Transverse colon (tissue), 4 donors: ENCODE results near the gene ASXL2. TPM values are rescaled to one million over a fixed set of nuclear protein-coding genes. Genes with fewer than 3 reads are reported as not detected.

Experiments used
- DNase-seq: peaks from one replicate; pipeline ENCODE4 v3.0.0-alpha.2; 2019
- H3K27ac ChIP-seq, 4 donors: fragments of 200-600 bp; sonication (generic); 2 replicates each; pipeline ENCODE4 v1.5.1; 2016 to 2018; ENCODE audit warnings: inconsistent platforms in 4 of 4
- H3K27me3 ChIP-seq: fragments of 200-600 bp; sonication (generic); 2 replicates; pipeline ENCODE4 v1.5.1; 2017; ENCODE audit warnings: inconsistent platforms
- H3K36me3 ChIP-seq, 4 donors: fragments of 200-600 bp; sonication (generic); 2 replicates each; pipeline ENCODE4 v1.5.1; 2017 to 2019; ENCODE audit warnings: inconsistent platforms in 4 of 4
- H3K4me1 ChIP-seq, 4 donors: fragments of 200-600 bp; sonication (generic); 2 replicates each; pipeline ENCODE4 v1.5.1; 2017 to 2020; ENCODE audit warnings: inconsistent platforms in 4 of 4
- H3K4me3 ChIP-seq, 4 donors: fragments of 200-600 bp; sonication (generic); 1 replicate in 1 of 4; 2 replicates in 3 of 4; pipeline versions ENCODE4 v1.5.1 to v1.6.1; 2017 to 2019; ENCODE audit warnings: inconsistent platforms in 4 of 4
- H3K9me3 ChIP-seq, 2 donors: fragments of 200-600 bp; sonication (generic); 2 replicates each; pipeline ENCODE4 v1.5.1; 2017 to 2019; ENCODE audit warnings: inconsistent platforms in 2 of 2
- EP300 ChIP-seq: sonication (generic); formaldehyde crosslinking; IDR thresholded peaks from one replicate; pipeline ENCODE4 v1.6.1; 2017; ENCODE audit warnings: antibody characterized with exemption, low read depth
- POLR2A ChIP-seq: fragments of 450-650 bp; IDR thresholded peaks from one replicate; pipeline ENCODE4 v1.6.1; 2016; ENCODE audit warnings: antibody characterized with exemption, mild to moderate bottlenecking, moderate library complexity
- POLR2AphosphoS5 ChIP-seq, 3 donors: sonication (generic); formaldehyde crosslinking; IDR thresholded peaks; one replicate each; pipeline ENCODE4 v1.6.1; 2016; ENCODE audit warnings: antibody characterized with exemption in 3 of 3
- WGBS, 2 donors: methylation state at CpG; one replicate each; pipeline ENCODE4 v1.1.5; 2018; ENCODE audit warnings: low coverage in 1 of 2; 5-methylcytosine and 5-hydroxymethylcytosine counted together
- in situ Hi-C, 4 donors: fragments of 200-750 bp; cut with MboI; loops; one replicate each; pipeline versions ENCODE4 v1.15.0 to v1.15.1; 2017; ENCODE audit warnings: low sequenced_read_pairs in 3 of 4, low pct_ligation_motif_present in 1 of 4, low pct_unique_long_range_greater_than_20kb in 1 of 4
- intact Hi-C: fragments of 100-400 bp; cut with DNase I; formaldehyde crosslinking; loops from one replicate; pipeline ENCODE4 v1.15.1; 2023; ENCODE audit warnings: low total_unique reads
- total RNA-seq, 4 donors: library from RNA; depleted of rRNA; stranded (reverse); fragments of >200 nt; gene quantifications; one replicate each; pipeline ENCODE4 v1.1.0, GENCODE V29; 2016
- TF ChIP-seq, protein P1 (sequence below), 5 experiments: fragments of 200-600 bp in 3 of 5; fragments of 450-650 bp in 2 of 5; sonication (generic) in 3 of 5; IDR thresholded peaks; 1 replicate in 2 of 5; 2 replicates in 3 of 5; pipeline ENCODE4 v1.5.1; 2016 to 2017; ENCODE audit warnings: antibody characterized with exemption in 5 of 5, inconsistent platforms in 3 of 5, mild to moderate bottlenecking in 2 of 5, moderate library complexity in 1 of 5

Gene ASXL2
- total RNA-seq, 4 donors from 2014 or later = 17.3 to 36.6 (median 23.3) TPM

DNA sequence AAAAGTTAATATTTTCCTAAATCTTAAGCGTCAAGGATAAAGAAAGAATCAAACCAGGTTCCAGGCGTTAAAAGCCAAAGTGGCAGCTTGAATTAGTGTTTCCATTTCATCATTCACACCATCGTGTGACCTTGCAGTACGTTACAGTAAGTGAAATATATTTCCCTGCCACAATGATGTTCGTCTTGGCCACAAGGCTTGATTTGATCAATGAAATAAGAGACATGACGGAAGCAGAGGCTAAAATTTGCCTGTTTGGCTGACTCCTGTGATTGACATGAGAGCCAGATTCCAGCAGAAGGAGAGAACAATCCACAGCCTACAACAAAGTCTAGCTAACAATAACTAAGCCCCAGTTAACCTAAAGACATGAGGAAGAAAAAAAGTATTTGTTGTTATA, 62.0 kb downstream of the ASXL2 start:
- TF ChIP-seq, protein P1, sequence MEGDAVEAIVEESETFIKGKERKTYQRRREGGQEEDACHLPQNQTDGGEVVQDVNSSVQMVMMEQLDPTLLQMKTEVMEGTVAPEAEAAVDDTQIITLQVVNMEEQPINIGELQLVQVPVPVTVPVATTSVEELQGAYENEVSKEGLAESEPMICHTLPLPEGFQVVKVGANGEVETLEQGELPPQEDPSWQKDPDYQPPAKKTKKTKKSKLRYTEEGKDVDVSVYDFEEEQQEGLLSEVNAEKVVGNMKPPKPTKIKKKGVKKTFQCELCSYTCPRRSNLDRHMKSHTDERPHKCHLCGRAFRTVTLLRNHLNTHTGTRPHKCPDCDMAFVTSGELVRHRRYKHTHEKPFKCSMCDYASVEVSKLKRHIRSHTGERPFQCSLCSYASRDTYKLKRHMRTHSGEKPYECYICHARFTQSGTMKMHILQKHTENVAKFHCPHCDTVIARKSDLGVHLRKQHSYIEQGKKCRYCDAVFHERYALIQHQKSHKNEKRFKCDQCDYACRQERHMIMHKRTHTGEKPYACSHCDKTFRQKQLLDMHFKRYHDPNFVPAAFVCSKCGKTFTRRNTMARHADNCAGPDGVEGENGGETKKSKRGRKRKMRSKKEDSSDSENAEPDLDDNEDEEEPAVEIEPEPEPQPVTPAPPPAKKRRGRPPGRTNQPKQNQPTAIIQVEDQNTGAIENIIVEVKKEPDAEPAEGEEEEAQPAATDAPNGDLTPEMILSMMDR (IDR thresholded peaks at IDR 0.05) = no peak
- TF ChIP-seq POLR2A (no peak), EP300 (no peak), POLR2AphosphoS5 (IDR thresholded peaks at IDR 0.05) (no peak)
- Histone ChIP-seq H3K27me3 (no peaks in the 10 kb centered on the region), H3K9me3 (no peaks in the 10 kb centered on the region), H3K27ac (no peak overlapping the region), H3K4me1 (no peaks in the 10 kb centered on the region), H3K36me3 (no peaks in the 10 kb centered on the region), H3K4me3 (no peak overlapping the region)
- in situ Hi-C loops = no loop called here
- 93 to 94% methylated on average over 5 to 6 of the region's 6 CpGs for WGBS, 2 donors
- intact Hi-C loops = no loop called here
- no peak for DNase-seq

DNA sequence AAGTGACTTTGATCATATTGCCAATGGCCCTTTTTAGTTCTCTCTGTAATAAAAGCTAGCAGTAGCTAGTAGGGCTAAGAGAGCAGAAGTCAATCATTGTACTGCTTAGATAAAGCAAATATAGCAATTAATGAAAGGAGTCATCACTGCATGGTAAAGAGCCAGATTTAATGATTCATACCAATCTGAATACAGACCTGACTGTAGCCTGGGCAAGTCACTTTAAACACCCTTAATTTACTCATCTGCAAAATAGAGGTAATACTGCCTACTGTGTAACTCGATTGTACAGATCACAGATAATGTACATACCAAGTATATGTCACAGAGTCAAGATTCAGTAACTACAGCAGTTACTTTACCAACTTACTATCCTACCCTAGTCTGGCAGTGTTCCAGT, 63.6 kb downstream of the ASXL2 start:
- Histone ChIP-seq H3K27me3 (no peaks in the 10 kb centered on the region), H3K9me3 (no peaks in the 10 kb centered on the region), H3K36me3 (no peaks in the 10 kb centered on the region), H3K4me1 (no peaks in the 10 kb centered on the region), H3K4me3 (no peak overlapping the region), H3K27ac (no peak overlapping the region)
- intact Hi-C loops = no loop called here
- in situ Hi-C loops = no loop called here
- WGBS, 2 donors = 76 to 83% methylated on average over 1 of the region's 1 CpG
- no peak for DNase-seq
- no peak for TF ChIP-seq POLR2A
- no peak for TF ChIP-seq POLR2AphosphoS5 (IDR thresholded peaks at IDR 0.05)
- no peak for TF ChIP-seq EP300
- TF ChIP-seq, protein P1 (IDR thresholded peaks at IDR 0.05) = no peak

DNA sequence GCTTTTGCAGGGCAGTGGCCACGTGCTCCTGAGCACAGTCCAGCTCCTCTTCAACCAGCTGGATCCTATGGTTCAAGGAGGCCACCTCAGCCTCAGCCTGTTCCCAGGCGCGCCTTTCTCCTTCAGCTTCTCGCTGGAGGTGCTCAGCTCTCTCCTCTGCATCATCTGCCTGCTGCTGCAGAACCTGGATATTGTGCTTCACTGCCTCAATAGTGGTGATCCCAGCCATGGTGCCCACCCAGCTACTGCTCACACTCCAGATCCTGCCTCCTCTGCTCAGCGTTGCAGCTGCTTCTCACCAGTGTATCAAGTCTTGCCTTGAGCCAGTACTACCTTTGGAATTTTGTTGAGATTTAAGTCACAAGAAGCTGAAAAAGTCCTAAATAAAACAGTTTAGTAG, 67.9 kb downstream of the ASXL2 start:
- DNase-seq = no peak
- Histone ChIP-seq H3K27ac (no peak overlapping the region), H3K4me1 (no peaks in the 10 kb centered on the region), H3K9me3 (no peaks in the 10 kb centered on the region), H3K36me3 (peaks cover 0 to 6% (median 2%) of the 10 kb centered on the region in 4 donors), H3K27me3 (no peaks in the 10 kb centered on the region), H3K4me3 (no peak overlapping the region)
- in situ Hi-C loops = no loop called here
- TF ChIP-seq POLR2A = no peak
- TF ChIP-seq POLR2AphosphoS5 (IDR thresholded peaks at IDR 0.05) = no peak
- TF ChIP-seq, protein P1 (IDR thresholded peaks at IDR 0.05) = no peak
- intact Hi-C loops = no loop called here
- whole genome bisulfite sequencing, 2 donors = 85% methylated on average over 5 of the region's 5 CpGs; no CpG with 5 or more reads in 1 of the 2 donors

GRCh38 chr2:25809646-25810045, 68.6 kb downstream of the ASXL2 start:
- no peak for TF ChIP-seq POLR2A
- no peak for TF ChIP-seq EP300
- TF ChIP-seq, protein P1 (IDR thresholded peaks at IDR 0.05) = no peak
- no peak for TF ChIP-seq POLR2AphosphoS5 (IDR thresholded peaks at IDR 0.05)
- 93 to 99% methylated on average over 2 to 3 of the region's 3 CpGs for WGBS, 2 donors
- no peaks in the 10 kb centered on the region for H3K27me3 ChIP-seq
- DNase-seq = no peak
- no peak overlapping the region for H3K27ac ChIP-seq
- in situ Hi-C loops = no loop called here
- H3K9me3 ChIP-seq = no peaks in the 10 kb centered on the region
- intact Hi-C loops = no loop called here
- H3K4me1 ChIP-seq = no peaks in the 10 kb centered on the region
- H3K4me3 ChIP-seq = no peak overlapping the region
- peaks cover 0 to 13% (median 5%) of the 10 kb centered on the region in 4 donors for H3K36me3 ChIP-seq
